Embryonic facial prominence (tissue), 1 donor: ENCODE measurements around the gene LACRT.
"Not testable (repeated sequence)": the region's sequence is repeated elsewhere in the genome, so short reads cannot be mapped to it uniquely, and the experiment has no call there.

Experiments used
- DNase-seq: peaks from one replicate; pipeline ENCODE4 v3.0.0-alpha.2; 2016; ENCODE audit errors: extremely low spot score

The LACRT gene

GRCh38 chr12:54639112-54639511, 4.4 kb upstream of the LACRT start:
- not testable (repeated sequence) for DNase-seq

- no peak for DNase-seq
Measured at GRCh38 chr12:54631988-54632728, 2.5 kb downstream of the LACRT start.

GRCh38 chr12:54631551-54631950, 3.1 kb downstream of the LACRT start:
- no peak for DNase-seq

- no peak for DNase-seq
Measured at GRCh38 chr12:54629925-54630324, 4.8 kb downstream of the LACRT start.

- DNase-seq, result no peak
Measured at GRCh38 chr12:54628186-54628846, 6.4 kb downstream of the LACRT start.

GRCh38 chr12:54627304-54627703, 7.4 kb downstream of the LACRT start:
- DNase-seq, result no peak

GRCh38 chr12:54625598-54625997, 9.1 kb downstream of the LACRT start:
- no peak for DNase-seq

GRCh38 chr12:54624315-54625279, 10.1 kb downstream of the LACRT start:
- DNase-seq, result no peak

GRCh38 chr12:54622463-54623183, 12.1 kb downstream of the LACRT start:
- DNase-seq, result no peak

- no peak for DNase-seq
Measured at GRCh38 chr12:54616933-54617680, 17.6 kb downstream of the LACRT start.

- no peak for DNase-seq
Measured at GRCh38 chr12:54612225-54612750, 22.4 kb downstream of the LACRT start.

- DNase-seq, result no peak
Measured at GRCh38 chr12:54611715-54612149, 23.0 kb downstream of the LACRT start.

- DNase-seq, result no peak
Measured at GRCh38 chr12:54608769-54609168, 25.9 kb downstream of the LACRT start.

- no peak for DNase-seq
Measured at GRCh38 chr12:54608156-54608555, 26.5 kb downstream of the LACRT start.

- no peak for DNase-seq
Measured at GRCh38 chr12:54606556-54606955, 28.1 kb downstream of the LACRT start.

- no peak for DNase-seq
Measured at GRCh38 chr12:54605138-54605970, 29.3 kb downstream of the LACRT start.

- DNase-seq, result no peak
Measured at GRCh38 chr12:54604436-54604835, 30.3 kb downstream of the LACRT start.

- no peak for DNase-seq
Measured at GRCh38 chr12:54603872-54604271, 30.8 kb downstream of the LACRT start.

- peak; percentile 37 for DNase-seq
Measured at GRCh38 chr12:54603173-54603814, 31.4 kb downstream of the LACRT start.
